GM10248 (cell line): Measurements from ENCODE around the gene MATCAP1.

Experiments used
- CTCF ChIA-PET: fragments of 300-600 bp; sonication (Branson Sonifier 250); formaldehyde crosslinking; extraction: SDS; loops from one replicate; lab custom pipeline; 2021; ENCODE audit warnings: antibody characterized with exemption; lab: Yijun Ruan, JAX
- POLR2A ChIA-PET: fragments of 350-650 bp; sonication (Branson Sonifier 250); formaldehyde crosslinking; extraction: SDS; loops from one replicate; lab custom pipeline; 2020; ENCODE audit warnings: antibody characterized with exemption; lab: Yijun Ruan, JAX
- DNase-seq: peaks from one replicate; pipeline ENCODE4 v3.0.0; 2012; ENCODE audit errors: extremely low spot score
- CTCF ChIP-seq: IDR thresholded peaks from 2 replicates; pipeline ENCODE4 v1.5.1; 2012; ENCODE audit warnings: mild to moderate bottlenecking, low read depth; ENCODE audit errors: extremely low read depth, missing control alignments, control extremely low read depth

Gene MATCAP1

GRCh38 chr16:67147437-67148140 lies 36.2 kb downstream of the MATCAP1 start:
- ChIA-PET POLR2A (interaction anchor here (0.6 kb wide), 1 partner anchor 9 kb away, joined by 6 read pairs; no protein-coding TSS in a partner anchor), CTCF (interaction anchor here (0.9 to 1.2 kb wide), 2 partner anchors 8 to 187 kb away, joined by 3 to 5 read pairs; partner anchors contain the start of gene CES3)
- no peak for TF ChIP-seq CTCF
- no peak for DNase-seq

- no peak for DNase-seq
- TF ChIP-seq CTCF: peak; percentile 19
- ChIA-PET POLR2A (interaction anchor here (0.6 kb wide), 1 partner anchor 8 kb away, joined by 6 read pairs; no protein-coding TSS in a partner anchor), CTCF (interaction anchor here (0.9 to 1.2 kb wide), 2 partner anchors 9 to 186 kb away, joined by 3 to 5 read pairs; partner anchors contain the start of gene CES3)
Observed at GRCh38 chr16:67146523-67147357, 37.0 kb downstream of the MATCAP1 start.

GRCh38 chr16:67145746-67146145 lies 38.0 kb downstream of the MATCAP1 start:
- POLR2A ChIA-PET: no interaction called here
- CTCF ChIA-PET: interaction anchor here (1.2 to 7.5 kb wide), 2 partner anchors 8 to 128 kb away, joined by 3 to 71 read pairs; no protein-coding TSS in a partner anchor
- no peak for TF ChIP-seq CTCF
- DNase-seq: no peak

- TF ChIP-seq CTCF: no peak
- ChIA-PET POLR2A (no interaction called here), CTCF (interaction anchor here (1.2 to 7.5 kb wide), 3 partner anchors 9 to 127 kb away, joined by 3 to 71 read pairs (median 3); no protein-coding TSS in a partner anchor)
- DNase-seq: no peak
Observed at GRCh38 chr16:67144943-67145342, 38.8 kb downstream of the MATCAP1 start.

- CTCF ChIA-PET: interaction anchor here (0.9 to 7.5 kb wide), 6 partner anchors 9 to 144 kb away, joined by 3 to 71 read pairs (median 4); no protein-coding TSS in a partner anchor
- no peak for TF ChIP-seq CTCF
- DNase-seq: no peak
- POLR2A ChIA-PET: no interaction called here
Observed at GRCh38 chr16:67142342-67142741, 41.4 kb downstream of the MATCAP1 start.

- ChIA-PET CTCF (interaction anchor here (0.9 to 7.5 kb wide), 8 partner anchors 10 to 128 kb away, joined by 3 to 71 read pairs (median 4); no protein-coding TSS in a partner anchor), POLR2A (interaction anchor here (1.2 kb wide), 1 partner anchor 9 kb away, joined by 5 read pairs; the partner anchor contains the start of gene B3GNT9)
Observed at GRCh38 chr16:67141391-67141790, 42.4 kb downstream of the MATCAP1 start.

More at GRCh38 chr16:67141391-67141790, 42.4 kb downstream of the MATCAP1 start:
- DNase-seq: no peak
- no peak for TF ChIP-seq CTCF
